Measurements from ENCODE around the gene FSTL4. TPM values are rescaled to one million over a fixed set of nuclear protein-coding genes. Genes with fewer than 3 reads are reported as not detected.

FSTL4 gene
- total RNA-seq, 1 donor from 2014 or later = 14.3 TPM

DNA sequence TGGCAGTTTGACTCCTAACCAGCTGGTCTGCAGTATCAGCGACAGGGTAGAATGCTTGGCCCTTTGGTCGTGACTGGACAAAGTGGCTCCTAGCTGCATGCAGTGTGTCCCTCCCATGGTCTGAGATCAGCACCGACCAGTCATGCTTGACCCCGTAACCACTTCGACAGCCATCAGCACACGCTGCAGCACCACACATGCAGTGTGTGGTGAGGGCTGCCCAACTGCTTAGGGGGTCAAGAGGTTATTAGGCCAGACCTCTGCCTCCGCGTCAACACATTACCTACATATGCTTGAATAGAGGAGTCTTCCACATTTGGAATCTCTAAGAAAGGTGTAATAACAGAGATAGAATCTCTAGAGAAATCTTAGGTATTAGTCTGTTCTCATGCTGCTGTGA is 139.1 kb downstream of the FSTL4 start:
- peaks cover 40% of the 10 kb centered on the region for H3K4me1 Mint-ChIP-seq
- H3K9me3 Mint-ChIP-seq = peaks cover 3% of the 10 kb centered on the region
- H3K4me3 Mint-ChIP-seq = no peak overlapping the region

DNA sequence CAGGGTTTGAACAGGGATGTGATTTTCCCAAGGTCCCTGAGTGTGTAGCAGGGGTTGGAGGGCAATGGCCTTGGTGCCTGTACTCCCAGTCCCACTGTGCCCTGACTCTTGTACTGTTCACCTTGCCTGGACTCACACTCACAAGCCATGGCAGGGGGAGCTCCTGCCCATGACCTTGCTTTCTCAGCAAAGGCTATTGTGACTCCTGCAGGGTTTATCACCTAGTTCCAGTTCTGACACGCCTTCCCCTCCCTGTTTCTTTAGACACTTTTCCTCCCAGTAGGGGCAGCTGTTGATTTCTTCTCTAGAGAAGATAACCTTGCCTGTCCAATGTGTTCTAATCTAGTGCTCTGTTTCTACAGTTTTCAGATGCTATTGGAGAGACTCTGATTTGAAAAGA is 139.5 kb downstream of the FSTL4 start:
- Mint-ChIP-seq H3K36me3 (no peaks in the 10 kb centered on the region), H3K4me3 (no peak overlapping the region), H3K4me1 (peaks cover 36% of the 10 kb centered on the region), H3K27ac (no peak overlapping the region), H3K27me3 (ENCODE audit: low read depth) (peaks cover 2% of the 10 kb centered on the region), H3K9me3 (peaks cover 3% of the 10 kb centered on the region)
- no peak for DNase-seq (ENCODE audit: low spot score in 2 of 2, unreplicated experiment in 2 of 2)
- TF ChIP-seq, protein P1, sequence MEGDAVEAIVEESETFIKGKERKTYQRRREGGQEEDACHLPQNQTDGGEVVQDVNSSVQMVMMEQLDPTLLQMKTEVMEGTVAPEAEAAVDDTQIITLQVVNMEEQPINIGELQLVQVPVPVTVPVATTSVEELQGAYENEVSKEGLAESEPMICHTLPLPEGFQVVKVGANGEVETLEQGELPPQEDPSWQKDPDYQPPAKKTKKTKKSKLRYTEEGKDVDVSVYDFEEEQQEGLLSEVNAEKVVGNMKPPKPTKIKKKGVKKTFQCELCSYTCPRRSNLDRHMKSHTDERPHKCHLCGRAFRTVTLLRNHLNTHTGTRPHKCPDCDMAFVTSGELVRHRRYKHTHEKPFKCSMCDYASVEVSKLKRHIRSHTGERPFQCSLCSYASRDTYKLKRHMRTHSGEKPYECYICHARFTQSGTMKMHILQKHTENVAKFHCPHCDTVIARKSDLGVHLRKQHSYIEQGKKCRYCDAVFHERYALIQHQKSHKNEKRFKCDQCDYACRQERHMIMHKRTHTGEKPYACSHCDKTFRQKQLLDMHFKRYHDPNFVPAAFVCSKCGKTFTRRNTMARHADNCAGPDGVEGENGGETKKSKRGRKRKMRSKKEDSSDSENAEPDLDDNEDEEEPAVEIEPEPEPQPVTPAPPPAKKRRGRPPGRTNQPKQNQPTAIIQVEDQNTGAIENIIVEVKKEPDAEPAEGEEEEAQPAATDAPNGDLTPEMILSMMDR (IDR thresholded peaks at IDR 0.05; ENCODE audit: unreplicated experiment) = no peak

More for the DNA sequence above, 139.1 kb downstream of the FSTL4 start:
- Mint-ChIP-seq H3K27ac (no peak overlapping the region), H3K27me3 (ENCODE audit: low read depth) (peaks cover 2% of the 10 kb centered on the region), H3K36me3 (no peaks in the 10 kb centered on the region)
- TF ChIP-seq, protein P1 (IDR thresholded peaks at IDR 0.05; ENCODE audit: unreplicated experiment) = no peak
- DNase-seq (ENCODE audit: low spot score in 2 of 2, unreplicated experiment in 2 of 2) = no peak

DNA sequence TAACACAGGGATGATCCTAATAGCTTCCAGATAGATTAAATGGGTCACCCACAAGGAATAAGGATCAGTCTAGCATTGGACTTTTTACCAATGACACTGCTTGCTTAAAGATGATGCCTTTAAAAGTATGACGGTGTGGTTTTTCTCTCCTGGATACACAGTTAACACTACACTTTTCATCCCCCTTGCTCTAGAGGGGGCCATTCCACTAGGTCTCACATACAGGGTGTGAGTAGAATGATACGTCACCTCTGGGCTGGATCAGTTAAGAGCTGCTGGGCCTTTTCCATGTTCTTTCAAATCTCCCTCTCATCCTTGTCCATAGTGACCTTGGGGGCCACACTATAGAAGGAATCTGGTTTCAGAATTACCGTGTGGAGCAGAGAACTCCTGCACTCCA is 140.6 kb downstream of the FSTL4 start:
- Mint-ChIP-seq H3K9me3 (peaks cover 3% of the 10 kb centered on the region), H3K27me3 (ENCODE audit: low read depth) (peaks cover 2% of the 10 kb centered on the region), H3K36me3 (no peaks in the 10 kb centered on the region), H3K27ac (no peak overlapping the region), H3K4me3 (no peak overlapping the region), H3K4me1 (peaks cover 35% of the 10 kb centered on the region)
- DNase-seq (ENCODE audit: low spot score in 2 of 2, unreplicated experiment in 2 of 2) = no peak
- TF ChIP-seq, protein P1 (IDR thresholded peaks at IDR 0.05; ENCODE audit: unreplicated experiment) = no peak

DNA sequence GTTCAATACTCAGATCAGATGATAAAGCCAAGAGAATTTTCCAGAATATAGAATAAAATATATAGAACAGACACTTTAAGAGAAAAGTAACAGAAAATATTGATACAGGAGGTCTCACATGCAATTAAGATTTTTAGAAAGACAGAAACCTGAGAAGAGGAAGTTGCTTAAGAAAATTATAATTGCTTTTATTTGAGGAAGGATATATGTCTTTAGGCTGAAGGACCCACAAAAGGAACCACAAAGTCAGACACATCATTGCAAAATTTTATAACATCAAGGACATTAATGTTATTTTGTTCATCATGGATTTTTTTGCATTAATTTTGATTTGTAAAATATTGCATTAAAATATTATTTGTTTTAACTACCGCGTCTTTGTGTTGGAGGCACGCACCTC is 141.5 kb downstream of the FSTL4 start:
- TF ChIP-seq, protein P1 (IDR thresholded peaks at IDR 0.05; ENCODE audit: unreplicated experiment) = no peak
- no peak overlapping the region for H3K27ac Mint-ChIP-seq
- peaks cover 1% of the 10 kb centered on the region for H3K27me3 Mint-ChIP-seq (ENCODE audit: low read depth)
- no peak overlapping the region for H3K4me3 Mint-ChIP-seq
- DNase-seq (ENCODE audit: low spot score in 2 of 2, unreplicated experiment in 2 of 2) = no peak
- peaks cover 31% of the 10 kb centered on the region for H3K4me1 Mint-ChIP-seq
- H3K36me3 Mint-ChIP-seq = no peaks in the 10 kb centered on the region
- peaks cover 3% of the 10 kb centered on the region for H3K9me3 Mint-ChIP-seq

DNA sequence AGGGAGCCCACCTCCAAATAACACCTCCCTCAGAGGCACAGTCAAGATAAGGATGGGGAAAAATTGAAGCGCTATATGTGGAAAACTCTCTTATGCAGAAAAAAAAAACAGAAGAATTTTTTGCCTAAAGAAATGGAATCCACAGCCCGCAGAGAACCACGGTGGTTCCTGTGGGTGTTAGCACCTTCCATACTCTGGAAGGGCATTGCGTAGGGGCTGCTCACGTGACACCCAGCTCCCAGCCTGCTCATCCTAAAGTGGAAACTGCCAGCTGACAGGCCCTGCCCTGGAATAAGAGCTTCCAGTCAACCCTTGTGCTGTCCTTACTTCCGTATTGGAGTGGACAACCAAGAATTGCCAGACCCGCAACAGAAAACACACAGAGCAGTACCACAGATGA is 142.5 kb downstream of the FSTL4 start:
- H3K27me3 Mint-ChIP-seq (ENCODE audit: low read depth) = no peaks in the 10 kb centered on the region
- H3K36me3 Mint-ChIP-seq = no peaks in the 10 kb centered on the region
- H3K9me3 Mint-ChIP-seq = peaks cover 3% of the 10 kb centered on the region
- TF ChIP-seq, protein P1 (IDR thresholded peaks at IDR 0.05; ENCODE audit: unreplicated experiment) = no peak
- no peak overlapping the region for H3K4me3 Mint-ChIP-seq
- no peak overlapping the region for H3K27ac Mint-ChIP-seq
- H3K4me1 Mint-ChIP-seq = peaks cover 25% of the 10 kb centered on the region
- no peak for DNase-seq (ENCODE audit: low spot score in 2 of 2, unreplicated experiment in 2 of 2)

DNA sequence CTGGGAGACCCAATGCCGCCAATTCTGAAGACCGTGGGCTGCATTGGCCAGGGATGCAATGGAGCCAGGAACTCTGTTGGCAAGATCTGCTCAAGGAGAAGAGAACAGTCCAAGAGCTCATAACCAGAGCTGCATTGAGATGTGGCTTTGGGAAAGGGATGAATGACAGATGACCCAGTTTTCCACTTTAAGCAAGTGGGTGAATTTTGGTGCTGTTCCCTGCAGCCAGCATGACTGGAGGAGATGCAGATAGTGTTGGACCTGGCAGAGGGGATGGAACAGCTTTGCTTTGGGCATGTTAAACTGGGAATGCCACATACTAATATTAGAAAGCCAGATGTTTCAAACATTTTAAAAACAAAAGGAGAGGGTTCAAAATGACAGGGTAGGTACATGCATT is 143.1 kb downstream of the FSTL4 start:
- Mint-ChIP-seq H3K9me3 (peaks cover 3% of the 10 kb centered on the region), H3K27ac (no peak overlapping the region), H3K4me3 (no peak overlapping the region), H3K36me3 (no peaks in the 10 kb centered on the region), H3K27me3 (ENCODE audit: low read depth) (no peaks in the 10 kb centered on the region), H3K4me1 (peaks cover 25% of the 10 kb centered on the region)
- DNase-seq (ENCODE audit: low spot score in 2 of 2, unreplicated experiment in 2 of 2) = no peak
- TF ChIP-seq, protein P1 (IDR thresholded peaks at IDR 0.05; ENCODE audit: unreplicated experiment) = no peak
